GM12878 (cell line): ENCODE data around the gene ODAD2. TPM values are rescaled to one million over a fixed set of nuclear protein-coding genes. Genes with fewer than 3 reads are reported as not detected.

ENCODE experiments used
- ATAC-seq: fragments of 200-7000 bp; cut with Tn5 transposase; 3 replicates; pipeline ENCODE4 v1.9.1; 2020; ENCODE audit warnings: mild to moderate bottlenecking, moderate library complexity
- BruUV-seq: library from RNA; stranded (reverse); fragments of 400-500 nt; replicated peaks from 2 replicates; lab custom pipeline; 2021; lab: Mats Ljungman, UMichigan
- CTCF ChIA-PET: fragments of 300-600 bp; sonication (Branson Sonifier 250); formaldehyde crosslinking; extraction: SDS; loops from one replicate; lab custom pipeline; 2021; ENCODE audit warnings: inconsistent platforms; lab: Yijun Ruan, JAX
- POLR2A ChIA-PET: fragments of 350-600 bp; formaldehyde crosslinking; extraction: SDS; loops from one replicate; lab custom pipeline; 2021; ENCODE audit warnings: inconsistent platforms; lab: Charles Lee
- RAD21 ChIA-PET: fragments of 300-600 bp; sonication (Branson Sonifier 250); formaldehyde crosslinking; loops from one replicate; lab custom pipeline; 2023; ENCODE audit warnings: antibody characterized with exemption; ENCODE audit not compliant: unreplicated experiment; lab: Charles Lee
- SMC1A ChIA-PET: fragments of 300-600 bp; sonication (Branson Sonifier 250); formaldehyde crosslinking; loops from one replicate; lab custom pipeline; 2023; ENCODE audit not compliant: unreplicated experiment, uncharacterized antibody; lab: Charles Lee
- DNase-seq: peaks from one replicate; pipeline ENCODE4 v3.0.0-alpha.2; 2011; ENCODE audit warnings: low read depth, low spot score
- FAIRE-seq: peaks from 3 replicates; lab custom pipeline; 2011; peaks lifted over from hg19 to GRCh38; lab: Jason Lieb, UNC
- H2AFZ ChIP-seq: 2 replicates; pipeline ENCODE4 v1.6.0; 2011; ENCODE audit warnings: low read depth, low read length, control low read depth; ENCODE audit not compliant: control insufficient read depth
- H3K27ac ChIP-seq: 2 replicates; pipeline ENCODE4 v1.5.1; 2011; ENCODE audit warnings: control low read depth; ENCODE audit not compliant: control insufficient read depth, insufficient read depth
- H3K27me3 ChIP-seq, 2 experiments: replicated peaks in 1 of 2; 2 replicates each; pipeline versions ENCODE4 v1.6.0 to v1.6.1; 2011; ENCODE audit warnings: low read length in 1 of 2; ENCODE audit not compliant: control insufficient read depth in 2 of 2, insufficient read depth in 2 of 2
- H3K36me3 ChIP-seq, 2 experiments: 2 replicates each; pipeline ENCODE4 v1.5.1; 2011; ENCODE audit warnings: low read length in 1 of 2; ENCODE audit not compliant: control insufficient read depth in 2 of 2, insufficient read depth in 2 of 2
- H3K4me1 ChIP-seq: 2 replicates; pipeline ENCODE4 v1.6.1; 2011; ENCODE audit warnings: mild to moderate bottlenecking, low read length, moderate library complexity, mixed read lengths; ENCODE audit not compliant: control insufficient read depth, insufficient read depth
- H3K4me2 ChIP-seq: 2 replicates; pipeline ENCODE4 v1.6.0; 2011; ENCODE audit warnings: control low read depth; ENCODE audit not compliant: control insufficient read depth, insufficient read depth
- H3K4me3 ChIP-seq: fragments of 200-600 bp; sonication (generic); 2 replicates; pipeline ENCODE4 v1.5.1; 2016
- H3K79me2 ChIP-seq: 2 replicates; pipeline ENCODE4 v1.6.0; 2011; ENCODE audit warnings: low read length; ENCODE audit not compliant: control insufficient read depth, insufficient read depth
- H3K9ac ChIP-seq: 2 replicates; pipeline ENCODE4 v1.8.0; 2011; ENCODE audit warnings: low read length, control low read depth, mixed read lengths; ENCODE audit not compliant: control insufficient read depth, insufficient read depth
- H3K9me3 ChIP-seq: replicated peaks from 3 replicates; pipeline ENCODE4 v1.5.1; 2011; ENCODE audit warnings: mild to moderate bottlenecking, low read length; ENCODE audit not compliant: control insufficient read depth, insufficient read depth
- H4K20me1 ChIP-seq: 2 replicates; pipeline ENCODE4 v1.6.0; 2011; ENCODE audit not compliant: control insufficient read depth, insufficient read depth
- ATF7 ChIP-seq: fragments of 450-650 bp; IDR thresholded peaks from 2 replicates; pipeline ENCODE4 v1.6.1; 2016; ENCODE audit warnings: low read depth, mild to moderate bottlenecking
- BCL3 ChIP-seq: IDR thresholded peaks from 2 replicates; pipeline ENCODE4 v1.6.1; 2011; ENCODE audit warnings: borderline replicate concordance, low read depth, mild to moderate bottlenecking, moderate library complexity, low read length; ENCODE audit not compliant: insufficient read depth, poor library complexity, severe bottlenecking
- BRCA1 ChIP-seq: IDR thresholded peaks from 2 replicates; pipeline ENCODE4 v1.6.1; 2011; ENCODE audit warnings: low read depth, low read length, improper control_type of control experiment
- GABPA ChIP-seq: IDR thresholded peaks from 2 replicates; pipeline ENCODE4 v1.6.1; 2014; ENCODE audit warnings: antibody characterized with exemption, low read depth, mild to moderate bottlenecking, inconsistent platforms
- IRF4 ChIP-seq: IDR thresholded peaks from 2 replicates; pipeline ENCODE4 v1.6.1; 2011; ENCODE audit warnings: low read depth, low read length
- IRF5 ChIP-seq: fragments of 450-650 bp; IDR thresholded peaks from 2 replicates; pipeline ENCODE4 v1.6.1; 2017; ENCODE audit warnings: borderline replicate concordance
- KAT2A ChIP-seq: conservative IDR thresholded peaks from 2 replicates; pipeline ENCODE4 v1.6.1; 2011; ENCODE audit warnings: low read depth, low read length; ENCODE audit not compliant: control insufficient read depth
- PBX3 ChIP-seq: IDR thresholded peaks from 2 replicates; pipeline ENCODE4 v1.6.1; 2011; ENCODE audit warnings: mild to moderate bottlenecking, low read depth, low read length, moderate library complexity; ENCODE audit not compliant: insufficient replicate concordance
- PML ChIP-seq: IDR thresholded peaks from 2 replicates; pipeline ENCODE4 v1.6.1; 2012; ENCODE audit warnings: low read length, inconsistent platforms
- POU2F2 ChIP-seq: IDR thresholded peaks from 3 replicates; pipeline ENCODE4 v1.6.1; 2011; ENCODE audit warnings: low read depth, mild to moderate bottlenecking, low read length, borderline replicate concordance
- RCOR1 ChIP-seq: conservative IDR thresholded peaks from 2 replicates; pipeline ENCODE4 v1.6.1; 2012; ENCODE audit warnings: low read depth, low read length, improper control_type of control experiment
- RUNX3 ChIP-seq: IDR thresholded peaks from 2 replicates; pipeline ENCODE4 v1.6.1; 2012; ENCODE audit warnings: low read length, inconsistent platforms
- USF2 ChIP-seq: IDR thresholded peaks from 2 replicates; pipeline ENCODE4 v1.6.1; 2011; ENCODE audit warnings: low read depth, low read length, improper control_type of control experiment, borderline replicate concordance
- ZNF592 ChIP-seq: fragments of 450-650 bp; IDR thresholded peaks from 2 replicates; pipeline ENCODE4 v1.6.1; 2017; ENCODE audit warnings: mild to moderate bottlenecking, moderate library complexity
- WGBS: methylation state at CpG from one replicate; pipeline ENCODE4 v1.1.6; 2016; ENCODE audit warnings: low lambda C conversion rate; ENCODE audit not compliant: insufficient replicate concordance, insufficient coverage; ENCODE audit errors: missing lambda C conversion rate; 5-methylcytosine and 5-hydroxymethylcytosine counted together
- in situ Hi-C: fragments of 300-500 bp; cut with MboI; formaldehyde crosslinking; loops from 9 replicates; pipeline ENCODE4 v1.14.3; 2018; ENCODE audit warnings: mixed read lengths
- intact Hi-C: fragments of 100-400 bp; cut with micrococcal nuclease; formaldehyde crosslinking; loops from one replicate; pipeline ENCODE4 v1.14.2; 2022; ENCODE audit not compliant: unreplicated experiment
- polyA plus RNA-seq, 11 experiments: library from polyadenylated mRNA; depleted of rRNA in 4 of 11; unstranded in 6 of 11; stranded (reverse) in 5 of 11; fragments of >200 nt; fragmentation: Nextera tagmentation in 4 of 11; fragmentation: Illumina TruSeq in 1 of 11; extraction: Ambion mirVana in 4 of 11; extraction: Trizol in 1 of 11; gene quantifications; 1 replicate in 1 of 11; 2 replicates in 10 of 11; pipeline versions ENCODE4 v1.2.1 to v1.2.3, GENCODE V29; 2011 to 2016; ENCODE audit warnings: inconsistent platforms in 2 of 11, missing spikeins in 2 of 11, low read depth in 1 of 11
- total RNA-seq, 4 experiments: library from RNA; depleted of rRNA in 3 of 4; stranded (reverse); fragments of >200 nt in 3 of 4; fragmentation: Illumina TruSeq in 1 of 4; extraction: Trizol in 1 of 4; gene quantifications; 2 replicates each; pipeline versions ENCODE4 v1.2.1 to v1.2.3, GENCODE V29; 2013 to 2021

ODAD2 gene
- total and polyA plus RNA-seq, 10 of the 15 experiments (the other 5 are each of a cell fraction or from before 2014, with no cell fraction given): not detected

- BruUV-seq: no TSS peak
- Histone ChIP-seq H3K4me1 (no peaks in the 10 kb centered on the region), H3K36me3 (no peaks in the 10 kb centered on the region), H3K27me3 (no peaks in the 10 kb centered on the region), H3K4me3 (no peak overlapping the region), H3K79me2 (no peaks in the 10 kb centered on the region), H3K9me3 (no peaks in the 10 kb centered on the region), H4K20me1 (no peaks in the 10 kb centered on the region), H3K4me2 (no peak overlapping the region), H3K27ac (no peak overlapping the region), H2AFZ (no peak overlapping the region), H3K9ac (no peak overlapping the region)
- CTCF ChIA-PET: no interaction called here
- in situ Hi-C loops (no loop called here), intact Hi-C loops (no loop called here)
- FAIRE-seq (no peak), ATAC-seq (no peak), DNase-seq (no peak)
- POLR2A ChIA-PET: interaction anchor here (0.6 kb wide), 1 partner anchor 357 kb away, joined by 5 read pairs; no protein-coding TSS in a partner anchor
- RAD21 ChIA-PET: no interaction called here
- SMC1A ChIA-PET: no interaction called here
- 25% methylated on average over 4 of the region's 4 CpGs for WGBS
- TF ChIP-seq USF2: no peak
- TF ChIP-seq BCL3: no peak
- TF ChIP-seq POU2F2: no peak
- TF ChIP-seq PML: no peak
- TF ChIP-seq ZNF592: no peak
- no peak for TF ChIP-seq PBX3
- no peak for TF ChIP-seq RUNX3
- TF ChIP-seq GABPA: no peak
- no peak for TF ChIP-seq ATF7
- TF ChIP-seq KAT2A: no peak
- TF ChIP-seq IRF5: no peak
- no peak for TF ChIP-seq IRF4
- TF ChIP-seq RCOR1: no peak
- TF ChIP-seq BRCA1: no peak
Measured at GRCh38 chr10:27878281-27878680, 120.6 kb downstream of the ODAD2 start.
